Astrocyte (in vitro differentiated cells and primary cell): ENCODE measurements around the gene VSTM5.

ENCODE experiments used
- CTCF ChIP-seq: IDR thresholded peaks from 2 replicates; pipeline ENCODE4 v1.5.1; 2011; ENCODE audit warnings: low read depth, mild to moderate bottlenecking, inconsistent platforms, low read length, moderate library complexity; ENCODE audit not compliant: insufficient read depth
- EZH2 ChIP-seq: IDR thresholded peaks from 2 replicates; pipeline ENCODE4 v1.6.1; 2012; ENCODE audit warnings: mild to moderate bottlenecking, low read length, inconsistent platforms; ENCODE audit not compliant: insufficient read depth

- TF ChIP-seq CTCF = no peak
- TF ChIP-seq EZH2 = no peak
Measured at GRCh38 chr11:93857413-93858120, 7.1 kb upstream of the VSTM5 start.
